NB4 (cell line): ENCODE data around the gene MYL12B.
"Not testable (repeated sequence)": the region's sequence is repeated elsewhere in the genome, so short reads cannot be mapped to it uniquely, and the experiment has no call there.

ENCODE experiments used
- DNase-seq: peaks from one replicate; pipeline ENCODE4 v3.0.0; 2010; ENCODE audit warnings: low read depth
- H3K4me3 ChIP-seq: one replicate; pipeline ENCODE4 v1.5.1; 2011; ENCODE audit warnings: mild to moderate bottlenecking, low read depth, low read length, moderate library complexity
- CTCF ChIP-seq: IDR thresholded peaks from one replicate; pipeline ENCODE4 v1.5.1; 2012; ENCODE audit warnings: low read depth, low read length
- MAX ChIP-seq: IDR thresholded peaks from 2 replicates; pipeline ENCODE4 v1.6.1; 2011; ENCODE audit warnings: low read depth, low read length
- MYC ChIP-seq: IDR thresholded peaks from 2 replicates; pipeline ENCODE4 v1.6.1; 2011; ENCODE audit warnings: low read depth, low read length
- POLR2A ChIP-seq: IDR thresholded peaks from 2 replicates; pipeline ENCODE4 v1.6.1; 2011; ENCODE audit warnings: mild to moderate bottlenecking; ENCODE audit not compliant: insufficient read length; ENCODE audit errors: extremely low read depth

Gene MYL12B

GRCh38 chr18:3217948-3218647 is 43.8 kb upstream of the MYL12B start:
- TF ChIP-seq MAX (no peak), CTCF (no peak)
- DNase-seq, result no peak
- H3K4me3 ChIP-seq, result no peak overlapping the region

GRCh38 chr18:3218819-3219218 is 43.1 kb upstream of the MYL12B start:
- DNase-seq, result no peak
- TF ChIP-seq CTCF, result no peak
- TF ChIP-seq MAX, result no peak
- TF ChIP-seq MYC, result no peak
- TF ChIP-seq POLR2A, result no peak
- no peak overlapping the region for H3K4me3 ChIP-seq

- H3K4me3 ChIP-seq, result no peak overlapping the region
- DNase-seq, result no peak
- no peak for TF ChIP-seq POLR2A
- TF ChIP-seq CTCF, result no peak
- no peak for TF ChIP-seq MYC
- TF ChIP-seq MAX, result no peak
Measured at GRCh38 chr18:3219241-3219630, 42.7 kb upstream of the MYL12B start.

GRCh38 chr18:3219631-3220335 is 42.1 kb upstream of the MYL12B start, which contains the start of gene MYOM1:
Gene MYOM1 (minus strand): TSS chr18:3219968. CDS start chr18:3215223, 4,745 bp downstream.
- no peak within 1 kb of the TSS for H3K4me3 ChIP-seq
- no peak for DNase-seq
- TF ChIP-seq POLR2A (no peak), MYC (no peak), CTCF (no peak), MAX (no peak)

- DNase-seq, H3K4me3 ChIP-seq: not testable (repeated sequence)
Measured at GRCh38 chr18:3220868-3221267, 41.1 kb upstream of the MYL12B start.

- TF ChIP-seq MYC (no peak), MAX (no peak), CTCF (no peak)
- no peak overlapping the region for H3K4me3 ChIP-seq
- no peak for DNase-seq
Measured at GRCh38 chr18:3221496-3221895, 40.4 kb upstream of the MYL12B start.
